ENCODE measurements around the gene PTRH1. TPM values are rescaled to one million over a fixed set of nuclear protein-coding genes. Genes with fewer than 3 reads are reported as not detected.
A peak's percentile ranks its signal among the peaks of the same experiment; 100 is the strongest.
"Not testable (repeated sequence)": the region's sequence is repeated elsewhere in the genome, so short reads cannot be mapped to it uniquely, and the experiment has no call there.

The PTRH1 gene
- total and polyA plus RNA-seq, 7 experiments from 2014 or later: 7.8 to 28.7 (median 9.4) TPM

DNA sequence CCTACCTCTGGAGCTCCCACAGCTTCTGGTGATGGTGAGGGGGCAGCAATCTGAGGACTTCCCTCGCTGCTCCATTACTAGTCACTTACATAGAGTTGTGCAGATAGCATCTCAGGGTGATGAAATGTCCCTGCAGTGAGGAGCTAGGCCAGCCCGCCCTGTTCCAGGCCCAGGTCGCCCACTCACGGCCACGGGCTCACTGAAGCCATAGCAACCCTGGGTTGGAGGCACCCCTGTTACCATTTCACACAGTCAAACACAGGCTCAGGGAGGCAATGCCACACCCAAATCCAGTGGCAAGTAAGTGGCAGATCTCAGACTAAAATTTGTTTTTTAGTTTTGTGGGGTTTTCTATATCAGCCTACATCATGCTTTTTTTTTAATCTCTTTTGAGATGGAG is 43.4 kb upstream of the PTRH1 start:
- Histone ChIP-seq H3K4me1 (ENCODE audit: control insufficient read depth in 2 of 2, insufficient read depth in 2 of 2, low read length in 2 of 2) (no peaks in the 10 kb centered on the region), H3K27ac (ENCODE audit: low read depth, low read length) (peak overlapping the region; percentile 14), H3K27me3 (ENCODE audit: control insufficient read depth in 2 of 2, insufficient read depth in 2 of 2, low read length in 2 of 2) (no peaks in the 10 kb centered on the region), H3K4me3 (ENCODE audit: low read length) (no peak overlapping the region), H3K9me3 (ENCODE audit: control insufficient read depth in 2 of 3, low read length in 3 of 3) (no peaks in the 10 kb centered on the region), H3K36me3 (ENCODE audit: control insufficient read depth in 2 of 3, insufficient read depth in 3 of 3, low read length in 3 of 3) (peaks cover 4 to 61% (median 9%) of the 10 kb centered on the region in 3 experiments)
- POLR2A ChIA-PET: interaction anchor here (1.3 kb wide), 1 partner anchor 16 kb away, joined by 4 read pairs; no protein-coding TSS in a partner anchor
- no peak for DNase-seq
- CTCF ChIA-PET: interaction anchor here (1.9 kb wide), 1 partner anchor 14 kb away, joined by 6 read pairs; no protein-coding TSS in a partner anchor
- Mint-ChIP-seq H3K4me1 (peaks cover 14 to 23% (median 19%) of the 10 kb centered on the region in 7 donors), H3K27ac (peak overlapping the region in 6 of 9 donors; percentile 43 to 84 (median 59)), H3K4me3 (no peak overlapping the region), H3K36me3 (peaks cover 0 to 16% (median 8%) of the 10 kb centered on the region in 5 donors), H3K27me3 (no peaks in the 10 kb centered on the region), H3K9me3 (no peaks in the 10 kb centered on the region)
- intact Hi-C loops (cut with micrococcal nuclease): no loop called here
- no peak for ATAC-seq

GRCh38 chr9:127756776-127757175 is 41.3 kb upstream of the PTRH1 start:
- H3K9me3 ChIP-seq (ENCODE audit: control insufficient read depth in 2 of 3, low read length in 3 of 3); H3K27me3 Mint-ChIP-seq; H3K27ac ChIP-seq (ENCODE audit: low read depth, low read length); H3K27me3 ChIP-seq (ENCODE audit: control insufficient read depth in 2 of 2, insufficient read depth in 2 of 2, low read length in 2 of 2); H3K4me3 ChIP-seq (ENCODE audit: low read length); H3K9me3 Mint-ChIP-seq; H3K27ac Mint-ChIP-seq; intact Hi-C loops (cut with micrococcal nuclease); ATAC-seq; DNase-seq; H3K4me3 Mint-ChIP-seq; H3K4me1 ChIP-seq (ENCODE audit: control insufficient read depth in 2 of 2, insufficient read depth in 2 of 2, low read length in 2 of 2): not testable (repeated sequence)
- H3K36me3 ChIP-seq (ENCODE audit: control insufficient read depth in 2 of 3, insufficient read depth in 3 of 3, low read length in 3 of 3): peaks cover 4 to 67% (median 5%) of the 10 kb centered on the region in 3 experiments
- ChIA-PET CTCF (interaction anchor here (1.3 kb wide), 1 partner anchor 22 kb away, joined by 3 read pairs; the partner anchor contains the start of gene TOR2A), POLR2A (interaction anchor here (0.7 to 1.5 kb wide), 3 partner anchors 10 to 27 kb away, joined by 3 to 8 read pairs (median 5); no protein-coding TSS in a partner anchor)
- Mint-ChIP-seq H3K4me1 (peaks cover 5 to 17% (median 9%) of the 10 kb centered on the region in 7 donors), H3K36me3 (peaks cover 0 to 15% (median 0%) of the 10 kb centered on the region in 5 donors)

GRCh38 chr9:127756233-127756632 is 40.8 kb upstream of the PTRH1 start:
- ATAC-seq (no peak), DNase-seq (no peak)
- CTCF ChIA-PET: interaction anchor here (1.3 kb wide), 1 partner anchor 22 kb away, joined by 3 read pairs; the partner anchor contains the start of gene TOR2A
- Histone ChIP-seq H3K9me3 (ENCODE audit: control insufficient read depth in 2 of 3, low read length in 3 of 3) (no peaks in the 10 kb centered on the region), H3K4me3 (ENCODE audit: low read length) (no peak overlapping the region), H3K4me1 (ENCODE audit: control insufficient read depth in 2 of 2, insufficient read depth in 2 of 2, low read length in 2 of 2) (no peaks in the 10 kb centered on the region), H3K36me3 (ENCODE audit: control insufficient read depth in 2 of 3, insufficient read depth in 3 of 3, low read length in 3 of 3) (peaks cover 6 to 67% (median 11%) of the 10 kb centered on the region in 3 experiments), H3K27ac (ENCODE audit: low read depth, low read length) (no peak overlapping the region), H3K27me3 (ENCODE audit: control insufficient read depth in 2 of 2, insufficient read depth in 2 of 2, low read length in 2 of 2) (no peaks in the 10 kb centered on the region)
- H3K27me3 Mint-ChIP-seq: no peaks in the 10 kb centered on the region
- H3K9me3 Mint-ChIP-seq: no peaks in the 10 kb centered on the region
- intact Hi-C loops (cut with micrococcal nuclease): no loop called here
- no peak overlapping the region for H3K4me3 Mint-ChIP-seq
- H3K4me1 Mint-ChIP-seq: peaks cover 5 to 21% (median 13%) of the 10 kb centered on the region in 7 donors
- peaks cover 0 to 18% (median 5%) of the 10 kb centered on the region in 5 donors for H3K36me3 Mint-ChIP-seq
- H3K27ac Mint-ChIP-seq: no peak overlapping the region
- POLR2A ChIA-PET: interaction anchor here (0.7 to 1.5 kb wide), 3 partner anchors 11 to 27 kb away, joined by 3 to 8 read pairs (median 5); no protein-coding TSS in a partner anchor

- no peak overlapping the region for H3K27ac ChIP-seq (ENCODE audit: low read depth, low read length)
- Mint-ChIP-seq H3K36me3 (peaks cover 3 to 21% (median 7%) of the 10 kb centered on the region in 5 donors), H3K9me3 (no peaks in the 10 kb centered on the region), H3K27ac (peak overlapping the region in 1 of 9 donors; percentile 47), H3K4me1 (peaks cover 5 to 25% (median 11%) of the 10 kb centered on the region in 7 donors), H3K4me3 (no peak overlapping the region), H3K27me3 (no peaks in the 10 kb centered on the region)
- DNase-seq (no peak), ATAC-seq (no peak)
- H3K9me3 ChIP-seq (ENCODE audit: control insufficient read depth in 2 of 3, low read length in 3 of 3): no peaks in the 10 kb centered on the region
- no peaks in the 10 kb centered on the region for H3K27me3 ChIP-seq (ENCODE audit: control insufficient read depth in 2 of 2, insufficient read depth in 2 of 2, low read length in 2 of 2)
- ChIA-PET POLR2A (interaction anchor here (1.5 kb wide), 1 partner anchor 28 kb away, joined by 5 read pairs; no protein-coding TSS in a partner anchor), CTCF (no interaction called here)
- H3K4me1 ChIP-seq (ENCODE audit: control insufficient read depth in 2 of 2, insufficient read depth in 2 of 2, low read length in 2 of 2): no peaks in the 10 kb centered on the region
- intact Hi-C loops (cut with micrococcal nuclease): no loop called here
- H3K36me3 ChIP-seq (ENCODE audit: control insufficient read depth in 2 of 3, insufficient read depth in 3 of 3, low read length in 3 of 3): peaks cover 12 to 70% (median 19%) of the 10 kb centered on the region in 3 experiments
- no peak overlapping the region for H3K4me3 ChIP-seq (ENCODE audit: low read length)
Measured at GRCh38 chr9:127755061-127756060, 39.9 kb upstream of the PTRH1 start.

GRCh38 chr9:127754099-127755060 is 38.9 kb upstream of the PTRH1 start:
- Mint-ChIP-seq H3K9me3 (no peaks in the 10 kb centered on the region), H3K36me3 (peaks cover 4 to 26% (median 9%) of the 10 kb centered on the region in 5 donors)

GRCh38 chr9:127753622-127754021 is 38.2 kb upstream of the PTRH1 start:
- no peaks in the 10 kb centered on the region for H3K27me3 Mint-ChIP-seq
- CTCF ChIA-PET: interaction anchor here (1.1 kb wide), 1 partner anchor 168 kb away, joined by 3 read pairs; no protein-coding TSS in a partner anchor
- Histone ChIP-seq H3K27me3 (ENCODE audit: control insufficient read depth in 2 of 2, insufficient read depth in 2 of 2, low read length in 2 of 2) (no peaks in the 10 kb centered on the region), H3K4me1 (ENCODE audit: control insufficient read depth in 2 of 2, insufficient read depth in 2 of 2, low read length in 2 of 2) (no peaks in the 10 kb centered on the region), H3K4me3 (ENCODE audit: low read length) (no peak overlapping the region), H3K9me3 (ENCODE audit: control insufficient read depth in 2 of 3, low read length in 3 of 3) (no peaks in the 10 kb centered on the region), H3K27ac (ENCODE audit: low read depth, low read length) (no peak overlapping the region), H3K36me3 (ENCODE audit: control insufficient read depth in 2 of 3, insufficient read depth in 3 of 3, low read length in 3 of 3) (peaks cover 22 to 76% (median 26%) of the 10 kb centered on the region in 3 experiments)
- H3K36me3 Mint-ChIP-seq: peaks cover 4 to 24% (median 6%) of the 10 kb centered on the region in 5 donors
- peaks cover 5 to 23% (median 12%) of the 10 kb centered on the region in 7 donors for H3K4me1 Mint-ChIP-seq
- DNase-seq: no peak
- H3K27ac Mint-ChIP-seq: peak overlapping the region in 1 of 9 donors; percentile 51
- no peak for ATAC-seq
- no peak overlapping the region for H3K4me3 Mint-ChIP-seq
- no peaks in the 10 kb centered on the region for H3K9me3 Mint-ChIP-seq
- POLR2A ChIA-PET: no interaction called here
- intact Hi-C loops (cut with micrococcal nuclease): no loop called here

More at GRCh38 chr9:127754099-127755060, 38.9 kb upstream of the PTRH1 start:
- H3K4me1 ChIP-seq (ENCODE audit: control insufficient read depth in 2 of 2, insufficient read depth in 2 of 2, low read length in 2 of 2): no peaks in the 10 kb centered on the region
- Mint-ChIP-seq H3K4me1 (peaks cover 5 to 27% (median 13%) of the 10 kb centered on the region in 7 donors), H3K4me3 (no peak overlapping the region), H3K27ac (no peak overlapping the region), H3K27me3 (no peaks in the 10 kb centered on the region)
- H3K27me3 ChIP-seq (ENCODE audit: control insufficient read depth in 2 of 2, insufficient read depth in 2 of 2, low read length in 2 of 2): no peaks in the 10 kb centered on the region
- ChIA-PET CTCF (no interaction called here), POLR2A (no interaction called here)
- DNase-seq: no peak
- ATAC-seq: no peak
- no peak overlapping the region for H3K4me3 ChIP-seq (ENCODE audit: low read length)
- no peak overlapping the region for H3K27ac ChIP-seq (ENCODE audit: low read depth, low read length)
- intact Hi-C loops (cut with micrococcal nuclease): no loop called here
- peaks cover 16 to 76% (median 23%) of the 10 kb centered on the region in 3 experiments for H3K36me3 ChIP-seq (ENCODE audit: control insufficient read depth in 2 of 3, insufficient read depth in 3 of 3, low read length in 3 of 3)
- no peaks in the 10 kb centered on the region for H3K9me3 ChIP-seq (ENCODE audit: control insufficient read depth in 2 of 3, low read length in 3 of 3)
